A673 (cell line): Measurements from ENCODE around the gene KRT4. TPM values are rescaled to one million over a fixed set of nuclear protein-coding genes. Genes with fewer than 3 reads are reported as not detected.

Experiments used
- BruUV-seq: library from RNA; stranded (reverse); fragments of 400-500 nt; replicated peaks from 2 replicates; lab custom pipeline; 2021; lab: Mats Ljungman, UMichigan
- CTCF ChIA-PET: fragments of 300-600 bp; sonication (Branson Sonifier 250); formaldehyde crosslinking; loops from one replicate; lab custom pipeline; 2022; ENCODE audit warnings: antibody characterized with exemption; lab: Charles Lee
- POLR2A ChIA-PET: fragments of 300-600 bp; sonication (Branson Sonifier 250); formaldehyde crosslinking; loops from one replicate; lab custom pipeline; 2022; ENCODE audit warnings: antibody characterized with exemption; ENCODE audit not compliant: low non-redundant PET; lab: Charles Lee
- DNase-seq: peaks from one replicate; pipeline ENCODE4 v3.0.0-alpha.2; 2015; ENCODE audit warnings: low spot score
- H3K27ac ChIP-seq: fragments of 200-600 bp; sonication (generic); 2 replicates; pipeline ENCODE4 v1.5.1; 2016; ENCODE audit warnings: mixed run types, low read depth, mild to moderate bottlenecking, mixed read lengths, antibody characterized with exemption, low read length; ENCODE audit not compliant: poor library complexity, severe bottlenecking
- H3K27me3 ChIP-seq: fragments of 200-600 bp; sonication (generic); replicated peaks from 2 replicates; pipeline ENCODE4 v1.6.1; 2017; ENCODE audit warnings: mixed run types, low read depth, mild to moderate bottlenecking, mixed read lengths, antibody characterized with exemption, low read length; ENCODE audit not compliant: insufficient read depth, poor library complexity
- H3K36me3 ChIP-seq: fragments of 200-600 bp; sonication (generic); 2 replicates; pipeline ENCODE4 v1.6.1; 2016; ENCODE audit warnings: mixed run types, mild to moderate bottlenecking, mixed read lengths, antibody characterized with exemption, low read length; ENCODE audit not compliant: insufficient read depth, poor library complexity, severe bottlenecking
- H3K4me1 ChIP-seq: fragments of 200-600 bp; sonication (generic); 2 replicates; pipeline ENCODE4 v1.6.1; 2017; ENCODE audit warnings: mixed run types, mild to moderate bottlenecking, mixed read lengths, antibody characterized with exemption, low read length; ENCODE audit not compliant: insufficient read depth, poor library complexity, severe bottlenecking
- H3K4me3 ChIP-seq: fragments of 200-600 bp; sonication (generic); 2 replicates; pipeline ENCODE4 v1.5.1; 2016; ENCODE audit warnings: low read depth, mixed run types, mild to moderate bottlenecking, mixed read lengths, low read length; ENCODE audit not compliant: poor library complexity, severe bottlenecking
- H3K9me3 ChIP-seq: fragments of 200-600 bp; sonication (generic); 2 replicates; pipeline ENCODE4 v1.6.1; 2016; ENCODE audit warnings: mixed run types, low read depth, mild to moderate bottlenecking, mixed read lengths, antibody characterized with exemption, low read length; ENCODE audit not compliant: poor library complexity, severe bottlenecking
- CTCF ChIP-seq: fragments of 300-800, 200-600 bp; sonication (generic); conservative IDR thresholded peaks from 2 replicates; pipeline ENCODE4 v1.5.1; 2017; ENCODE audit warnings: low read depth, mild to moderate bottlenecking, antibody characterized with exemption, low read length, moderate library complexity, mixed read lengths
- EZH2 ChIP-seq: fragments of 200-600 bp; sonication (generic); IDR thresholded peaks from 2 replicates; pipeline ENCODE4 v1.6.1; 2017; ENCODE audit warnings: borderline replicate concordance, low read depth, mild to moderate bottlenecking, mixed read lengths, antibody characterized with exemption, low read length; ENCODE audit not compliant: poor library complexity, severe bottlenecking
- intact Hi-C: fragments of 100-400 bp; cut with micrococcal nuclease; formaldehyde crosslinking; loops from one replicate; pipeline ENCODE4 v1.10.0; 2022; ENCODE audit not compliant: unreplicated experiment
- total RNA-seq: library from RNA; stranded (reverse); gene quantifications from 2 replicates; pipeline ENCODE4 v1.2.3, GENCODE V29; 2021

KRT4 gene
- total RNA-seq, 1 experiment from 2014 or later: not detected

- POLR2A ChIA-PET: no interaction called here
- Histone ChIP-seq H3K36me3 (no peaks in the 10 kb centered on the region), H3K4me3 (no peak overlapping the region), H3K27ac (no peak overlapping the region), H3K27me3 (no peaks in the 10 kb centered on the region), H3K9me3 (no peaks in the 10 kb centered on the region), H3K4me1 (no peaks in the 10 kb centered on the region)
- no peak for DNase-seq
- TF ChIP-seq EZH2: no peak
- no peak for TF ChIP-seq CTCF
- intact Hi-C loops: no loop called here
- CTCF ChIA-PET: no interaction called here
- no TSS peak for BruUV-seq
Observed at GRCh38 chr12:52845946-52846345, 32.0 kb upstream of the KRT4 start.

- Histone ChIP-seq H3K27me3 (no peaks in the 10 kb centered on the region), H3K4me3 (no peak overlapping the region), H3K27ac (no peak overlapping the region), H3K36me3 (no peaks in the 10 kb centered on the region), H3K4me1 (no peaks in the 10 kb centered on the region), H3K9me3 (no peaks in the 10 kb centered on the region)
- TF ChIP-seq EZH2: no peak
- no peak for TF ChIP-seq CTCF
- intact Hi-C loops: no loop called here
- CTCF ChIA-PET: no interaction called here
- BruUV-seq: no TSS peak
- POLR2A ChIA-PET: no interaction called here
- no peak for DNase-seq
Observed at GRCh38 chr12:52844386-52844785, 30.5 kb upstream of the KRT4 start.

DNA sequence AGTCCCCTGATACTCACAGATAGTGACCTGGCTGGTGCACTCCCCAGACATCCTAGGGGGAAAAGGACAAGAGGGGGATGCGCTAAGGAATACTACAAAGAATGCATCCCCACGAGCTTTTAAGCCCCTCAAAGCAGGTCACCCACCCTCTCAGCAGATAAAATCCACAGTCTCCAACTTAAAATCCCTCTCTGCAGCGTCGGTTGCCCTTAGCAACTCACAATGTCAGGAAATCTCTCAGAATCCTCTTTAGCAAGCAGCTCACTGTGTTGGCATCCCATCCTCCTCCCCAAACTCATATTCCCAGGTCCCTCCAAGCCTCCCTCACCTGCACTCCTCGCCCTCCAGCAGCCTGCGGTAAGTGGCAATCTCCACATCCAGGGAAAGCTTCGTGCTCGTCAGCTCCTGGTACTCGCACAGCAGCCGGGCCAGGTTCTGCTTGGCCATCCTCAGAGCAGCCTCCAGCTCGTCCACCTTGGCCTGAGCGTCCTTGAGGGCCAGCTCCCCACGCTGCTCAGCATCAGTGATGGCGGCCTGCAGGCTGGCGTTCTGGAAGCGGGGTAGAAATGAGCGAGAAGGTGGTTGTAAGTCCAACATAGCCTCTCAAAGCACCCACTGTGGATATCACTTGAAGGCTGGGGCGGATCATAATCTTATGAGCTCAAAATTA is 25.7 kb upstream of the KRT4 start:
- POLR2A ChIA-PET: no interaction called here
- Histone ChIP-seq H3K36me3 (no peaks in the 10 kb centered on the region), H3K27me3 (no peaks in the 10 kb centered on the region), H3K4me3 (no peak overlapping the region), H3K27ac (no peak overlapping the region), H3K4me1 (no peaks in the 10 kb centered on the region), H3K9me3 (no peaks in the 10 kb centered on the region)
- intact Hi-C loops: no loop called here
- no peak for DNase-seq
- BruUV-seq: no TSS peak
- CTCF ChIA-PET: no interaction called here
- TF ChIP-seq CTCF (no peak), EZH2 (no peak)
